GM19455 (cell line): ENCODE measurements around the gene VPS13D.
"Not testable (repeated sequence)": the region's sequence is repeated elsewhere in the genome, so short reads cannot be mapped to it uniquely, and the experiment has no call there.

Experiments used
- ATAC-seq: cut with Tn5 transposase; IDR thresholded peaks from one replicate; pipeline ENCODE4 v1.9.1; 2021; ENCODE audit not compliant: unreplicated experiment

Gene VPS13D

GRCh38 chr1:12444329-12444841 lies 214.6 kb downstream of the VPS13D start:
- no peak for ATAC-seq

- no peak for ATAC-seq
These were observed 215.4 kb downstream of the VPS13D start for GRCh38 chr1:12445257-12445656.

GRCh38 chr1:12446593-12446992 lies 216.8 kb downstream of the VPS13D start:
- no peak for ATAC-seq

- ATAC-seq = no peak
These were observed 217.5 kb downstream of the VPS13D start for GRCh38 chr1:12447307-12447706.

- ATAC-seq = no peak
These were observed 218.1 kb downstream of the VPS13D start for GRCh38 chr1:12447849-12448312.

GRCh38 chr1:12448746-12449177 lies 218.9 kb downstream of the VPS13D start:
- no peak for ATAC-seq

GRCh38 chr1:12450090-12450755 lies 220.4 kb downstream of the VPS13D start:
- ATAC-seq = no peak

- ATAC-seq = no peak
These were observed 221.1 kb downstream of the VPS13D start for GRCh38 chr1:12450756-12451559.

- no peak for ATAC-seq
These were observed 221.7 kb downstream of the VPS13D start for GRCh38 chr1:12451560-12451900.

- ATAC-seq = no peak
These were observed 222.4 kb downstream of the VPS13D start for GRCh38 chr1:12452262-12452661.

GRCh38 chr1:12453400-12454343 lies 223.8 kb downstream of the VPS13D start:
- no peak for ATAC-seq

GRCh38 chr1:12454406-12455391 lies 224.9 kb downstream of the VPS13D start:
- no peak for ATAC-seq

GRCh38 chr1:12456081-12456480 lies 226.3 kb downstream of the VPS13D start:
- ATAC-seq = not testable (repeated sequence)

GRCh38 chr1:12456979-12457378 lies 227.1 kb downstream of the VPS13D start:
- no peak for ATAC-seq

GRCh38 chr1:12457771-12458170 lies 227.9 kb downstream of the VPS13D start:
- ATAC-seq = no peak

GRCh38 chr1:12458571-12458970 lies 228.7 kb downstream of the VPS13D start:
- ATAC-seq = no peak

- no peak for ATAC-seq
These were observed 230.3 kb downstream of the VPS13D start for GRCh38 chr1:12460121-12460520.

GRCh38 chr1:12460911-12461621 lies 231.2 kb downstream of the VPS13D start:
- ATAC-seq = no peak

- no peak for ATAC-seq
These were observed 231.9 kb downstream of the VPS13D start for GRCh38 chr1:12461754-12462153.
